AG09319 (cell line): ENCODE measurements around the gene GAS5.

Experiments used
- DNase-seq: peaks from one replicate; pipeline ENCODE4 v3.0.0-alpha.2; 2010; ENCODE audit warnings: low read depth; ENCODE audit errors: extremely low read depth
- TF ChIP-seq, protein P1 (sequence below): IDR thresholded peaks from 2 replicates; pipeline ENCODE4 v1.5.1; 2011; ENCODE audit warnings: low read depth, mild to moderate bottlenecking, inconsistent platforms, low read length, moderate library complexity

GAS5 gene

DNA sequence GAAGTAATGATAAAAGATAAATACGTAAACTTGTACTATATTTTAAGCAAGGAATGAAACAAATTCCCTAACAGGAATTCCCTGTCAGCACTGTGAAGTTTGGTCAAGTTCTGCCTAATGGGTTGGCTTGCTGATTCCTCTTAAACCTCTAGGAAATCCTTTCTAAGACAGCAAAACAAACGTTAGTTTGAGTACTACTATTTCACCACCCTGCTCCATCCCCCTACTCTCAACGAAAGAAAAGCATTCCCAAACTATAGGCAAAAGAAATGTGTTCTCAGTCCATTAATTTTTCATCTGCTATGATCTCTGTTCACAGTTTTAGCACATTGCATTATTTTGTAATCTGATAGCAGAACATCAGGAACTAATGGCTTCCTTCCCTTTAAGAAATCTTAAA is 33.2 kb upstream of the GAS5 start:
- TF ChIP-seq, protein P1, sequence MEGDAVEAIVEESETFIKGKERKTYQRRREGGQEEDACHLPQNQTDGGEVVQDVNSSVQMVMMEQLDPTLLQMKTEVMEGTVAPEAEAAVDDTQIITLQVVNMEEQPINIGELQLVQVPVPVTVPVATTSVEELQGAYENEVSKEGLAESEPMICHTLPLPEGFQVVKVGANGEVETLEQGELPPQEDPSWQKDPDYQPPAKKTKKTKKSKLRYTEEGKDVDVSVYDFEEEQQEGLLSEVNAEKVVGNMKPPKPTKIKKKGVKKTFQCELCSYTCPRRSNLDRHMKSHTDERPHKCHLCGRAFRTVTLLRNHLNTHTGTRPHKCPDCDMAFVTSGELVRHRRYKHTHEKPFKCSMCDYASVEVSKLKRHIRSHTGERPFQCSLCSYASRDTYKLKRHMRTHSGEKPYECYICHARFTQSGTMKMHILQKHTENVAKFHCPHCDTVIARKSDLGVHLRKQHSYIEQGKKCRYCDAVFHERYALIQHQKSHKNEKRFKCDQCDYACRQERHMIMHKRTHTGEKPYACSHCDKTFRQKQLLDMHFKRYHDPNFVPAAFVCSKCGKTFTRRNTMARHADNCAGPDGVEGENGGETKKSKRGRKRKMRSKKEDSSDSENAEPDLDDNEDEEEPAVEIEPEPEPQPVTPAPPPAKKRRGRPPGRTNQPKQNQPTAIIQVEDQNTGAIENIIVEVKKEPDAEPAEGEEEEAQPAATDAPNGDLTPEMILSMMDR = no peak
- DNase-seq = no peak

DNA sequence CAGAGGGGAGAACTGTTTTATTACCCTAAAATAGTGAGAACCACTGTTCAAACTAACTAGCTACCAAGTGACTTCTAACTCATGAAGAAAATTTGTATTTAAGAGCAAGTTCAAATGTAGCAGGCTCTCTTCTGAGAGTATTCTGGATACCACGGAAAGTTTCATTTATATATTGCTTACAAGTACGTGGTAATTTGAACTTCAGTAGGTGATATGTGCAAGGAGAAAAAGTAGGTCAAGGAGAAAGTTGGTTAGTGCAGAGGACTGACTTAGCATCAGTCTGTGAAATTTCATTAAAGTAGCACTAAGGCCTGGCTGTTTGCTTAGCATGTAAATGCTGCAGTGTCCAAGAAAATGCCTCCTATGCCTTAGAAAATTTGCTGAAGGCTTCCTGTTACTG is 32.6 kb upstream of the GAS5 start:
- DNase-seq = no peak
- TF ChIP-seq, protein P1 = no peak

DNA sequence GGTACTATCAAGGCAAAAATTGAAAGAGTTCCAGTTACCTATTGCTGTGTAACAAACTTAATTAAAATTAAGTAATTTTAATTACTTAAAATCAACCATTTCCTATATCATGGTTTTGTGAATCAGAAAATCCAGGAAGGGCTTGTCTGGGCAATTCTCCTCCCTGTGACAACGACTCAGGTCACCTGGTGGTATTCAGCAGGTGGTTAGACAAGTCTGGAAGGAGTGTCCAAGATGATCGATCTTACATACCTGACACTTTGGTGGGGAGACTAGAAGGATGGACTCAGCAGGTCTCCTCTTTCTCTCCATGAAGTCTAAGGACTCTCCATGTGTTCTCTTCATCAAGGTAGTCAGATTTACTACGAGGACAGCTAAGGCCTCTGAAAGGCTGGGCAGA is 26.4 kb upstream of the GAS5 start:
- no peak for DNase-seq
- TF ChIP-seq, protein P1 = no peak

DNA sequence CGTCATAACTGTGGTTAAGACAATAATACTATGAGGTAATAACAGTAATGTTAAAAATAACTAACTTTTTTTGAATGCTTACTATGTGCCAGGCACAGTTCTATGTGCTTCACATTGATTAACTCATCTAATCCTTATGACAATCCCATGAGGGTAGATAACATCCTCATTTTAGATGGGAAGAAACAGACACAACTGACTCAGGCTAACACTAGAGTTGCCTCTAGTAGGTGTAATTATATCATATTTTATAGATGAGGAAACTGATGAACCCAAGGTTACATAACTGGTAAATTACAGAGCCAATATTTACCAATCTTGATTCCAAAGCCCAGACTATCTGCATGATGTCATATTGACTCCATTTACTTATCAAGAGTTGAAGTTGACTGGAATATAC is 25.8 kb upstream of the GAS5 start:
- no peak for DNase-seq
- TF ChIP-seq, protein P1 = no peak

DNA sequence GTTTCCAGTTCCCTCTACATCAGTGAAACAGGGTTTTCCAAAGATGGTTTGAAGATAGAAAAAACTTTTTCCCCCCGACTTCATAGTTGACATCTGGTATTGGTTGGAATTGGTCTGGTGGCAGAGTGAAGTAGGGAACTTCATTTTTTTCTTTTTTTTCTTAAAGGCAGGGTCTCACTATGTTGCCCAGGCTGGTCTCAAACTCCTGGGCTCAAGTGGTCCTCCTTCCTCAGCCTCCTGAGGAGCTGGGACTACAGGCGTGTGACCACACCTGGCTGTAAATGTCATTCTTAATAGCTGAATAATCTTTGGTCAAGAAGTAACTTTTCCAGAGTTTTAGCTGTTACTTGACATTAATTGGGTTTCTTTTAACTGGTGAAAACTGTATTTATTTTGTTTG is 22.1 kb upstream of the GAS5 start:
- TF ChIP-seq, protein P1 = no peak
- DNase-seq = no peak

DNA sequence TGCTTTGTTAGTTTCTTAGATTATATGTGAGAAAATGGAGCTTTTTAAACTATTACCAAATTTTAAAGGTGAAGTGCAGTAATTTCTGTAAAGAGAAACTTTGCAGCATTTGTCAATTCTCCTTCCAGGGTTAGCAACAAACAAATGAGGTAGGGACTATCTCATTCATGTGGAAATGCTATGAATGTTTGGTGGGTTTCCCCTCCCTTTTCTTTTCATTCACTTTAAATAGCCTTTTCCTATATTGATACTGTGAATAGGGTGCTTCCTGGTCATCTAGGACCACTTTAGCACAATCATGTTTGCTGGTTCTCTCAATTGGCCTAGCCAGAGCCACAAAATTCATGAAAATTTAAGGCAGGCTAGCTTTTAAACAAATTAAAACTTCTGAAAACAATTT is 21.0 kb upstream of the GAS5 start:
- TF ChIP-seq, protein P1 = no peak
- no peak for DNase-seq

DNA sequence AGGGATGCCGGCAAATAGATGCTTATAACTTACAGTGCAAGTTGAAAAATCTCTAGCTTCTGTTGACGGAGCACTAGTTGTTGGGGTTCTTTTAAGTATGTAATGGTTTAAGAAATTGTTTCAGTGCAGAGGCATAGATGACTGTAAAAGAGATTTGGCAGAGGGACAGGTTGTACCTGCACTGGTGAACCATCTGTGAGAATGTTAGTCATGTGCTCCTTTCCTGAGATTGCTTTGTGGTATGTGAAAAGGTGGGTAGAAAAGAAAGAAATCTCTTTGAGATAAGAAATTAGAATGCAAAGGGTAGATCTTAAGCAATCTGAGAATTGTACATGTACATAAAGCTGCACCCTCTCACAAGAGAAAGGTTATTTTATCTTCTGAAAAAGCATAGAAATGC is 19.8 kb upstream of the GAS5 start:
- no peak for DNase-seq
- TF ChIP-seq, protein P1 = no peak
